Kidney capillary endothelial cell (primary cell): ENCODE measurements around the gene SRY.
"Not testable (repeated sequence)": the region's sequence is repeated elsewhere in the genome, so short reads cannot be mapped to it uniquely, and the experiment has no call there.

Experiments
- DNase-seq: peaks from one replicate; pipeline ENCODE4 v3.0.0-alpha.2; 2018; ENCODE audit warnings: low spot score

The SRY gene

DNA sequence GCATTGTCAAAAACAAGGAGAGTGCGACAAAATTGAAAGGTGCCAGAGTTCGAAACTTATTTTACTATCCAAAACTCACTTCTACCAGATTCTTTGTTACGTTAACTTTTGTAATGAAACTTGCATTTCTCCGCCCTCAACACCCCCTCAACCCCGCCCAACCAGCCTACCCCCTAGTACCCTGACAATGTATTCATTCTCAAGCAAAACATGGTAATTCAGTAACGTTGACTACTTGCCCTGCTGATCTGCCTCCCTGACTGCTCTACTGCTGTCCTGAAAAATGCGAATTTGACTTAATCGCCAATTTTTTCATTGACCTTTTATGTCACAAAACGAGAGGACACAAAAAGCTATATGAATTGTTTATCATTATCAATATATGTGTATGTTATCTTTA is at the start of gene SRY:
TSS of gene SRY (minus strand) at position 83 of the 400 bp plus-strand sequence. CDS start at position 4, 79 bp downstream.
- DNase-seq: no peak

DNA sequence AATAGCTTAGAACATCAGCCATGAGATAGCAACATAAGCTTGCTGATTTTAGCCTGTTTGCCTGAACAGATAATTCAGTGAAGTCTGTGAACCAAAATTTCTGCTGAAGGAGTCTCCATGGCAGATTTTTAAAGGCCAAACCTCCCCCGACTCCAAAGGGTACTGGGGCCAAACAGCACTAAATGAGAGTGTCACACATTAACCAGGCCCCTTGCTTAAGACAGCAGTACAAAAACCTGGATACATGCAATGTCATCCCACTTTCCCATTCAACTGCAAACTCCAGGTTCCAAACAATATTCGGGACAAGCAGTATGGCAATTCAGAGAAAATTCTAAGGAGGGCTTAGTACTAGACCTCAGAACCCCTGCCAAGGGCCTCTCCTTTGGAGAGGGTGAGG is 49.6 kb upstream of the SRY start:
- no peak for DNase-seq

DNA sequence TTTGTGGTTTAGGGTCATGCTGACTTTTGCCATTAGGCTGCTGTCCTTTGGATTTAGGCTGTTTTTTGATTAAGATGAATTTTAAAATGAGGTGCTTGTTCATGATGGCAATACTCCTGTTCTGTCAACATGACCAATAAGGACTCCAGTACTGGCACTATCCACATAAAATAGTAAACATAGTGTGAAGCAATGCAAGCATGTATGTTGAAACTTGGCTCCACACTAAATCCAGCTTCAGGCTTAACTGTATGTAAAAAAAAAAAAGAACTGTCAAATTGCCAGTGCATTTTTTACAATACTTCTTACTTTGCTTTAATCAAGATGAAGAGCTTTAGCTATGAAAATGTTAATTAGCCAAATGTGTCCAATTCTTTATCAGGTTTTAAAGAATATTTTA is 47.7 kb upstream of the SRY start:
- no peak for DNase-seq

DNA sequence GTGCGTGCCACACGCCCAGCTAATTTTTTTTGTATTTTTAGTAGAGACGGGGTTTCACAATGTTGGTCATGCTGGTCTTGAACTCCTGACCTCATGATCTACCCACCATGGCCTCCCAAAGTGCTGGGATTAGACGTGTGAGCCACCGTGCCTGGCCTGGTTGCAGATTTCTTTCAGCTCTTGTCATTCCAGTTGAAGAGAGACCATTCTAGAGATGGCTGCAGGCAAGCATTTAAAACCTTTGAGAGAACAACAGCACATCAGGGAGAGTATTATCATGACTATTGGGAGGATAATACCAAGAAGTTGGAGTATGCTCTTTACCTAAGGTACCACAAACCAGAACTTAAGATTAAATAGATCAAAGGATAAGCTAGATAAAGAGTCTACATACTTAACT is 41.0 kb upstream of the SRY start:
- no peak for DNase-seq

DNA sequence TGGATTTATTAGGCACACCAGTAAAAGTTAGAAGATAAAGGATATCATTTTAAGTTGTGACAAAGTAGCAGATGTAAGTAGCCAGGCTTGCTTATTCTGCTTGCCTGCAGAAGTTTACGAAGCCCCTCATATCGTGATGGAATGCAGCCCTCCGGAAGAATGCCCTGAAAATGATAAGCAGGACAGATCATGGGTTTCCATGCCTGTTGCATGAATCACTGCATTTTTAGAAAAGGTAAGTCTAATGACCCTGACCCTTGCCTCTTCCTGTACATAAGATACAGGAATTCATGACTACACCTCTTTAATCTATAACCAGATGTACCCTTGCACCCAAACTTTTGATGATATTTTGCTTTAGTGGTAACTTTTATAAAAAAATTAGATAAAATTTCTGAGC is 37.0 kb upstream of the SRY start:
- DNase-seq: no peak

DNA sequence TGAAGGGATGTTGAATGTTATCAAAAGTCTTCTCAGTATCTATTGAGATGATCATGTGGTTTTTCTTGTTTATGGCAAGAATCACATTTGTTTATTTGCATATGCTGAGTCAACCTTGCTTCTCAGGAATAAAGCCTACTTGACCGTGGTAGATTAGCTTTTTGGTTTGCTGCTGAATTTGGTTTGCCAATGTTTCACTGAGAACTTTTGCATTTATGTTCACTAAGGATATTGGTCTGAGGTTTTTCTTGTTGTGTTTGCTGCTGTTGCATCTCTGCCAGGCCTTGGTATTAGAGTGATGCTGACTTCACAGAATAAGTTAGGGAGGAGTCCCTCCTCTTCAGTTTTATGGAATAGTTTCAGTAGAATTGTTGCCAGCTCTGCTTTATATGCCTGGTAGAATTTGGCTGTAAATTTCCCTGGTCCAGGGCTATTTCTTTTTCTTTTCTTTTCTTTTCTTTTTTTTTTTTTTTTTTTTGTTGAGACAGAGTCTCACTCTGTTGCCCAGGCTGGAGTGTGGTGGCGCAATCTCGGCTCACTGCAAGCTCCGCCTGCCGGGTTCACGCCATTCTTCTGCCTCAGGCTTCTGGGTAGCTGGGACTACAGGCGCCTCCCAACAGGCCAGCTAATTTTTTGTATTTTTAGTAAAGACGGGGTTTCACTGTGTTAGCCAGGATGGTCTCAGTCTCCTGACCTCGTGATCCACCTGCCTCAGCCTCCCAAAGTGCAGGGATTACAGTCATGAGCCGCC is 29.8 kb upstream of the SRY start:
- not testable (repeated sequence) for DNase-seq

DNA sequence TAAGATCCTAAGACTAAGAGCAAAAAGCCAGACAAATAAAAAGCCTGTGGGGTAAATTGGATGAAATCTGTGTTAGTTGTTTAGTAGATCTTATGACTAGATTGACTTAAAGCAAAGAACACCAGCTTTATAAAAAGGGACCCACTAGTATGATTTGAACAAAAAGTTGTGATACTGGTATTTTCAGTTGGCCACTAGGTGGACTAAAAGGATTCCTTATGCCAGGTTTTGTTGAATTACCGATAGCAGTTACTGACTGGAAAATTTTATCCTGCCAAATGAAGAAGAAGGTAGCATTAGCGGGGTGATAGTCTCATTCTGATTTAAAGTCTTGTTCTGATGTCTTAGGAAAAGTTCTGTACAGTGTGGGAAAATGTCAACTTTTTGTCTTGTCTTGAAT is 12.8 kb upstream of the SRY start:
- no peak for DNase-seq

DNA sequence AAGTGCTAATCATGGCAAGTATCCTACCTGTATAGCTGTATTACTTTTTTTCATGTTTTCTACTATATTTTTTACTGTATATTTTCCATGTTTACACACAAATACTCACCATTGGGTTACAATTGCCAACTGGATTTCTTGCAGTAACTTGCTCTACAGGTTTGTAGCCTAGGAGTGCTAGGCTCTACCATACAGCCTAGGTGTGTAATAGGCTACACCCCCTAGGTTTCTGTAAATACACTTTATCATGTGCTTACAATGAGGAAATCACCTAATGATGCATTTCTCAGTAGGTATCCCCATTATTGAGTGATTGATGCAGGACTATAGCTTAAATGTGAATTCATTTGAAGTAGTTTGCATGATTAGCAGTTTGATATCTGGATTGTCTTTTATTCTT is 10.5 kb upstream of the SRY start:
- DNase-seq: no peak

DNA sequence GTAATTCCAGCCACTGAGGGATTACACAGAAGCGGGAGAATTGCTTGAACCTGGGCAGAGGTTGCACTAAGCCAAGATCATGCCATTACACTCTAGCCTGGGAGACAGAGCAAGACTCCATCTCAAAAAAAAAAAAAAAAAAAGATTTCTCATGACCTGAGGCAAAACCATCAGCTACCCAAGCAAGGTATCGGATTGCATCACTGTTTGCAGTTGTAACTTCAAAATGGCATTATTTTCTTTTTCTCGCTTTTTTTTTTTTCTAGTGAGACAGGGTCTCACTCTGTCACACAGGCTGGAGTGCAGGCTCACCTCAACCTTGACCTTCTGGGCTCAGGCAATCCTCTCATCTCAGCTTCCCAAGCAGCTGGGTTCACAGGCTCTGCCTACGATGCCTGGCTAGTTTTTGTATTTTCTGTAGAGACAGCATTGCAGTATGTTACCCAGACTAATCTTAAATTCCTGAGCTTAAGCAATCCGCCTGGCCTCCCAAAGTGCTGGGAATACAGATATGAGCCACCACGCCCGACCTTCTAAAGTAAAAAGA is 9.6 kb upstream of the SRY start:
- DNase-seq: no peak

DNA sequence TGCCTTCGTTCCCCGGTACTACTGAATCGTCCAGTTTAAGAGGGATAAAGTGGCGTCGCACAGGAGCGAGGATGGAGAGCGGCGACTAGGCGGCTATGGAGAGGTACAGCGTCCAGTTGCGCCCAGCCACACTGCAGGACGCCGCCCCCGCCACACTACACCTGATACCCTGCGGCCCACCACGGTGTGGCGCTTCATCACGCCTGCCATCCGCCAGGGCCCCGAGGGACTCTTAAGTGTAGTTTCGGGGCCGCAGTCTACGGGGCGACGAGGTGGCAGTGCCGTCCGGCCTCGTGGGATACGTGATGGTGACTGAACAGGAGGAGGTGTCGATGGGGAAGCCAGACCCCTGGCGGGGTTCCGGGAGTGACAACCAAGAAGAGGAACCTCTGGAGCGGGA is 2.3 kb upstream of the SRY start:
- DNase-seq: no peak

DNA sequence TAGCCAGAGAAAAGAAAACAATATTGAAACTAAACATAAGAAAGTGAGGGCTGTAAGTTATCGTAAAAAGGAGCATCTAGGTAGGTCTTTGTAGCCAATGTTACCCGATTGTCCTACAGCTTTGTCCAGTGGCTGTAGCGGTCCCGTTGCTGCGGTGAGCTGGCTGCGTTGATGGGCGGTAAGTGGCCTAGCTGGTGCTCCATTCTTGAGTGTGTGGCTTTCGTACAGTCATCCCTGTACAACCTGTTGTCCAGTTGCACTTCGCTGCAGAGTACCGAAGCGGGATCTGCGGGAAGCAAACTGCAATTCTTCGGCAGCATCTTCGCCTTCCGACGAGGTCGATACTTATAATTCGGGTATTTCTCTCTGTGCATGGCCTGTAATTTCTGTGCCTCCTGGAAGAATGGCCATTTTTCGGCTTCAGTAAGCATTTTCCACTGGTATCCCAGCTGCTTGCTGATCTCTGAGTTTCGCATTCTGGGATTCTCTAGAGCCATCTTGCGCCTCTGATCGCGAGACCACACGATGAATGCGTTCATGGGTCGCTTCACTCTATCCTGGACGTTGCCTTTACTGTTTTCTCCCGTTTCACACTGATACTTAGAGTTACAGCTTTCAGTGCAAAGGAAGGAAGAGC is 488 bp downstream of the SRY start:
- DNase-seq: no peak
